NCI-H2227 treated with DMSO at 0.1 percent for 48 hours (cell line): ENCODE data around the gene TTLL11.
"Not testable (repeated sequence)": the region's sequence is repeated elsewhere in the genome, so short reads cannot be mapped to it uniquely, and the experiment has no call there.

Experiments
- DNase-seq: peaks from one replicate; lab custom pipeline; 2025; lab: John Stamatoyannopoulos, UW

TTLL11 gene

DNA sequence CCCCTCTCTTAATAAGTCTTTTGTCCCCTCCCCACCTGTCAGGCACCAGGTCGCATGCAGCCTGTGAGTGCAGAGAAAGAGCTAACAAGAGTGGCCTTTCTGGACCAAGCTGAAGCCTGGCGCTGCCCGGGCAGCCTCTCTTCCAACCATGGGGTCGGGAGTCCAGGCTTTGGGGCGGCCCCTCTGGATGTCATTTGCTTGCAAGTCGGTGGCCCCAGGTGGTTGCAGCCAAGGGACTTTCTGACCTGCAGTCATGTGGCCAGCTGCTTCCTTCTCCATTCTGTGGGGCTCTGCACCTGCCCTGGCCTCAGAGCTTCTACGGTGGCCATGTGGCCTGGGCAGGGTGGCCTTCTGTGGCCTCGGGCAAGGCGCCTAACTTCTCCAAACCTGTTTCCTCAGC lies 282.0 kb downstream of the TTLL11 start:
- DNase-seq, result no peak

GRCh38 chr9:121810489-121810888 lies 282.6 kb downstream of the TTLL11 start:
- no peak for DNase-seq

- no peak for DNase-seq
Observed at GRCh38 chr9:121809356-121810050, 283.6 kb downstream of the TTLL11 start.

DNA sequence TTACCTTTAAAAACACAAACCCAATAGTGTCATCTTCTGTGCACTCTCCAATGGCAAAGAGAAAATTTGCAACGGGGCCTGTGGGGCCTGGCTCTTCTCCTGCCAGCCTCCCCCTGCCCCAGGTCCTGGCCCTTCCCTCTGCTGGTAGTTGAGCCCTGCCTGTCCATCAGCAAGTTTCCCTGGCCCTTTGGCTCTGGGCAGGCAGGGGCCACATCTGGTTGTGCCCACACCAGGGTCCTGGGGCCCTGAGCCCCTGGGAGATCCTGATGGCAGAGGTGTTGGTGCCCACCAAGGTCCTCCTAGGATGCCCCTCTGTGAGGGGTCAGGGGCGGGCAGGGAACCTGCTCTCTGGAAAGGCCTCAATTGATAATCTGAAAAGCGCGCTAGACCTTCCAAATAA lies 284.3 kb downstream of the TTLL11 start:
- no peak for DNase-seq

- DNase-seq, result peak; percentile 15
Observed at GRCh38 chr9:121807823-121808278, 285.3 kb downstream of the TTLL11 start.

DNA sequence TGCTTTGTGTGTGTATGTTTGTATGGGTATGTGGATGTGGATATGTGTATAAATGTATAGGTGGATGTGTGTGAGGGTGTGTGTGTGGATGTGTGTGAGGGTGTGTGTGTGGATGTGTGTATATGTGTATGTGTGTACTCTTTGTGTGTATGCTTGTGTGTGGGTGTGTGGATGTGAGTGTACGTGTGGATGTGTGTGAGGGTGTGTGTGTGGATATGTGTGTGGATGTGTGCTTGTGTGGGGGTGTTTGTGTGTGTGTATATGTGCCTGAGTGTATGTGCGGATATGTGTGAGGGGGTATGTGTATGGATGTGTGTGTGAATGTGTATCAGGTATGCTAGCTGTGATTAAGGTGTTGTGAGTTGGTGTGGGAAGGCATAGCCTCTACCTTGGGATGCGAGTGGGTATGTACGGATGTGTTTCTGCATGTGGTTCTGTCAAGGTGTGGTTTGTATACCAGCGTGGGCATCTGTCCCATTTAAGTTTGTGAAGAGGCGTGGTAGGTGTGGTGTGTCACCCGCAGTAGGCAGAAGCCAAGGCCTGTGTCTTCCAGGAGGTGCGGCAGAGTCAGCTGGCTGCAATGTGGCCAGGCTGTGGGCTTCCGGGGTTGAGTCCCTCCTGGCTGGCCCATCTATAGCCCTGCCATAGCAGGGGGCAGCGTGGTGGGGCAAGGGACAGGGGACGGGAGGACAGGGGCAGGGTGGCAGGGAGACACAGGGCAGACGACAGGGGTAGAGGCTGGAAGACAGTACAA lies 285.9 kb downstream of the TTLL11 start:
- DNase-seq, result no peak

DNA sequence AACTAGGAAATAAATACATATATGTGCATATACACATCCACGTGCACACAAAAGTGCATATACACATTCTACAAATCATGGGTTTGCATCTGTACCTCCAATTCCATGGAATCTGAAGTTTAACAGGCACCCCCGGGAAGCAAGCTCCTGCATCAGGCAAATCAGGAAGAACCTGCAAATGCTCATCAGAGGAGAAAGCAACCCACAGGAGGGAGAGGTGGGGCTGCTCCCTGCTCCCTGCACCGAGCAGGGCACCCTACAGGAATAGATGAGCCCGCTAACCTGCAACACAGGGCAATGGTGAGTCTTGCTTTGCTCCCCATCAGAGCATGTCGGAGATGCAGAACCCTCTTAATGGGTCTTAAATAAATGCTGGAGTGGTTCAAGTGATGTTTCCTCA lies 290.4 kb downstream of the TTLL11 start:
- no peak for DNase-seq

GRCh38 chr9:121801579-121801978 lies 291.5 kb downstream of the TTLL11 start:
- DNase-seq, result no peak

- no peak for DNase-seq
Observed at GRCh38 chr9:121800376-121800775, 292.7 kb downstream of the TTLL11 start.

DNA sequence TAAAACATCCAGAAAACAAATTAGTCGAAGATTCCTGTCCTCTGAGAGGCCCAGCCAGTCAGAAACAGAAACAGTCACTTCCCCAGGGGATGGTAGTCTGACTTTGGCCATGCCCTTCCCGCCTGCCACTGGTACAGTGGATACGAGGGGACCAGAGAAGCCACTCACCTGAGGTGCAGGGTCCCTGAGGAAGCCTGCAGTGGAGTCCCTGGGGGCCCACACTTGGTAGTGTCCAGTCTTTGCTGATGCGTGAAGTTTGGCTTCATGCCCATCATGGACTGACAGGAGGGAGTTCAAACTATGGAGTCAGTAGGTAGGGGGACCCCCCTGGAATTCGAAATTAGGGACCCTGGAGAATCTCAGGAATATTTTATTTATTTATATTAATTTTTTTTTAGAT lies 294.2 kb downstream of the TTLL11 start:
- no peak for DNase-seq

DNA sequence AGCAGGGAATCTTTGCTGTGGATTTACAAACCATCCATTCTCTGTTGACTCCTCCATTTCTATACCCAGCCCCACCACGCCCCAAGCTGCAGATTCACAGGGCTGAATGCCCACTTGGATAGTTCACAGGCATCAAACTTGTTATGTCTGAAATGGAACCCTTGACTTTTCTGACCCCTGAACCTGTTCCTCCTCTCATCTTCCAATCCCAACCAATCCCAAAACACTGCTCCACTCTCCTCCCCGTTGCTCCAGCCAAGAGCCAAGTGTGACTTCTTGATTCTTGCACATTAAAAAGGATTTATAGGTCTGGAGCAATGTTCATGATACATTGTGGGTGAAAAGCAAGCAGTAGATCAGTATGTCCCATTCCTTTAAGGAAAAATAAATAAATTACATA lies 296.0 kb downstream of the TTLL11 start:
- no peak for DNase-seq

- DNase-seq, result not testable (repeated sequence)
Observed at GRCh38 chr9:121794334-121794733, 298.8 kb downstream of the TTLL11 start.

- not testable (repeated sequence) for DNase-seq
Observed at GRCh38 chr9:121792476-121792875, 300.6 kb downstream of the TTLL11 start.

DNA sequence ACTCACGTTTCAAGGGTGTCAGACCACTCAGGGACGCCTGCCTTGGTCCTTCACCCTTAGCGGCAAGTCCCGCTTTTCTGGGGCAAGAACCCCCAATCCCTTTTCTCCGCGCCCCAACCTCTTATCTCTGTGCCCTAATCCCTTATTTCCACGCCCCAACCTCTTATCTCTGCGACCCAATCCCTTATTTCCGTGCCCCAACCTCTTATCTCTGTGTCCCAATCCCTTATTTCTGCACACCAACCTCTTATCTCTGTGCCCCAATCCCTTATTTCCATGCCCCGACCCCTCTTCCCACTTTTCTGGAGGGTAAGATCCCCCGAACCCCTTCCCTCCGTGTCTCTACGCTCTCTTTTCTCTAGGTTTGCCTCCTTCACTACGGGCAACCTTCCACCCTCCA lies 302.3 kb downstream of the TTLL11 start:
- DNase-seq, result no peak

- no peak for DNase-seq
Observed at GRCh38 chr9:121788686-121789366, 304.3 kb downstream of the TTLL11 start.

GRCh38 chr9:121786998-121787422 lies 306.1 kb downstream of the TTLL11 start:
- no peak for DNase-seq

GRCh38 chr9:121786543-121786948 lies 306.6 kb downstream of the TTLL11 start:
- DNase-seq, result no peak

DNA sequence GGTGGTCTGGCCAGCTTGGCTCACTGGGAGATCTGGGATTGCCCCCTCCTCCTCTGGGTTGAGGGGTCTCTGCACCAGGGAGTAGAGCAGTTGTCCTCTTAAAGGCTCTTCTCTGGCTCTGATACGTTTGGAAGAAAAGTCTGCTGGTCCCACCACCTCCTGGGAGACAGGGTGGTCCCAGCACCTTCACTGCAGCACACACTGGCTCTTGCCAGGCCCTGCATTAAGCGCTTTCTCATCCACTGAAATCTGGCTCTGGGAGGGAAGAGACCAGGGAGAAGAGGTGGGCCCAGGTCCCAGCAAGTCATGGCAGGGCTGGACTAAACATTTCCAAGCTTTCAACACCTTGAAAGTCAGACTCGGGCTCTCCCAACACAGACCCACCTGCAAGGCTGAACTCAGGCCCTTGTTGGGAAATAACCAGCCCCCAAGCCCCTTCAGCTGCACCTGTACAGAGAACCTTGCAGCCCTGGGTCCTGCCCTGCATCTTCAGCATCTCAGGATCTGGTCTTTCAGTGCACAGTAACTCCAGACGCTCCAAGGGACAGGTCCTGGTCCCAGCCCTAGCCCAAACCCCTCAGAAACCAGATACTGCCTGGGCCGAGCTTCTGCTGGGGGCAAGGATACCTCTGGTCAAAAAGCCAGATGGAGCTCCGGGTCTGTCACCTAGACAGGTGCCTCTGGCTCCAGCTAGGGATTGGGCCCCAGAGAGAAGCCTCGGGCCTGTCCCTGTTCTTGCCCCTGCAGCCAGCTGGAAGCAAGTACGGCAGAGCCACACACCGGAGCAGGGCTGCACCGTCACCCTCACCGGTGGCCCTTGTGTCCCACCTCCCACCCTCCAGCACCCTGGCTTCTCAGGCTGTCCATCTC lies 307.2 kb downstream of the TTLL11 start:
- DNase-seq, result no peak

DNA sequence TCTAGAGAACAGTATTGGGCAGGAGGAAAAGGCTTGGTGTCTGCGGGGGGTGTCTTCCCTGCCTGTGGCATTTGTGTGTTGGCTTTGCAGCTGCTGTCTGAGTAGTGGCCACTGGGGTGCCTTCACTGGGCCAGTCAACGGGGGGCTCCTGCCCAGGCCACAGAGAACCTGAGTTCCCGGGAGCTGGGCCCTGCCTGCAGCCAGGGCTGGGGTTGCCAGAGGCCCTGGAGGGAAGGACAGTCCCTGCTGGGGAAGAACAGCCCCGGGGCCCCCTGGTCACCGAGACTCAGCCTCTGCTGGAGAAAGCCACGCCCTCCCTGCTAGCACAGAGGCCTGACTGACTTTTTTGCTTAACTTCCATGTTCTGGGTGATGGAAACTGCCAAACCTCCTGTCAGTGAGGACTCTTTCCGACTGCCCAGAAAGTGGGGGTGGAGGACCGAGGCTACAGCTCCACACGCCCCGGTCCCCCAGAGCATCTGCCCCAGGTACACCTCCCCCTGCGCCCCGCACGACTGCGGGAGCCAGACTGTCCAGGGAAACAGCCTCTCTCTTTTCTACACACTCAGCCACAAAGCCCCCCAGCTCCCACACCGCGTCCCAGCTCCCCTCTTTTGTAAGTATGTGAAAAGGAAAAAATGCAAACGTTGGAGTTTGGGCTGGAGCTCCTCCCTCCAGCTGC lies 308.2 kb downstream of the TTLL11 start:
- DNase-seq, result no peak

DNA sequence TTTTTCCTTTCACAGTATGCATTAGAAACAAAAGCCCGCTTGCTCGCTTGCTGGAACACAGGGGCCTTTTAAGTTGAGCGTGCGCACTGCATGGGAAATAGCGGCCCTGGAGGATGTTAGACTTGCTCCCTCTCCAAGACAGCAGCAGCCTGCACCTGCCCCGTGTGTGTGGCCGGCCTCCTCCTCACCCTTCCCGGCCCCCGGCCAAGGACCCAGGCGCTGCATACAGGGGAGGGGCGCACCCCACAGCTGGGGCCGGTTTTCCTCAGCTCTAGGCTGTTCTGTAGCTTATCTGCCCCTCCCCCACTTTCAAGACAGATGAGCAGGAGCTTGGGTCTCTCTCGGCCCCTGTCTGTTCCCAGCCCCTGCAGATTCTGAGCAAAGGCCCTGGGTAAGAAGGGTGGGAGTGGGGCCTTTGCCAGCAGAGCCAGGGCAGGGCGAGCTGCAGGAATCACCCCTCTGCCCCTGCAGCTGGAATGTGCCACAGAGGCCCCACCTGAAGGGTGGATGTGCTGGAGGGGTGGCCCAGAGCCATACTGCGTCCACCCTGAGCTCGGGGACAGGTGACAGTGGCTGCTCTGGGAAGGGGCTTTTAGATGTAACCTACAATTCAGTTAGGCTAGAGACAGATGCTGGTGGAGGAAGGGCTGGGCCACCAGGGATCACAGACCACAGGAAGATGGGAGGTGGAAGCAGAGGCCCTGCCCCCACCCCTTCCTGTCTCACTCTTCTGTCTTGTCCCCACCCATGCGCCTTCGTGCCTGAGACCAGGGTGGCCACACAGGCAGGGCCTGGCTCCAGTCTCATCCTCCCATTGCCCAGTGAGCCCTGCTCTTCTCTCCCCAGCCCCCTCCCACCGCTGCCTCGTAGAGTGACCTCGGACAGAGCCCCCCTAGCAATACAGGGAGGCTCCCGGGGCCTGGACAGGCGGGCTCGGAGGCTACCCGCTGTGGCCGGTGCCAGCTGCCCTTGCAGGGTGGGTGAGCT lies 309.3 kb downstream of the TTLL11 start:
- peak; percentile 32 for DNase-seq
